ENCODE measurements around the gene DNAJC6.
"Not testable (repeated sequence)": the region's sequence is repeated elsewhere in the genome, so short reads cannot be mapped to it uniquely, and the experiment has no call there.

The DNAJC6 gene

GRCh38 chr1:65359888-65360287 is 50.5 kb downstream of the DNAJC6 start:
- Mint-ChIP-seq H3K27ac (no peak overlapping the region), H3K36me3 (ENCODE audit: low read depth) (no peaks in the 10 kb centered on the region), H3K27me3 (peaks cover 2% of the 10 kb centered on the region), H3K9me3 (no peaks in the 10 kb centered on the region), H3K4me1 (ENCODE audit: low read depth) (no peaks in the 10 kb centered on the region), H3K4me3 (no peak overlapping the region)
- DNase-seq: no peak

DNA sequence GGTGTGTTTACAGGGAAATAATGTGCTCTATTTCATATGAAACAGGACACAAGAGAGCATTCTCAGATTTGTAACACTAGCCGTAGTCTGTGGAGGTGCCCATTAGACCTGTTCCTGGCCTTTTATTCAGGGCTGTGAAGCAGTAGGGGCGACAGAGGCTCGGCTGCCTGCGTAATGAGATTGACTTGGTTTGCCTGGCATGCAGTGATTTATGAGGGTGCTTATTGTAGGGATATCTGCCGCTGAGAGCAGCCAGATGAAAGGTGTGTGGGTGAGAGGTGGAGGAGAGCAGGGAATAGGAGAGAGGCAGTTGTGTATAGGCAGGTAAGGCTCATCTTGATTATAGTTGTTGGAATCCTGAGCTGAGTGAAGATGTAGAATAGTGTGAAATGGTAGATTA is 51.3 kb downstream of the DNAJC6 start:
- H3K27ac Mint-ChIP-seq: no peak overlapping the region

DNA sequence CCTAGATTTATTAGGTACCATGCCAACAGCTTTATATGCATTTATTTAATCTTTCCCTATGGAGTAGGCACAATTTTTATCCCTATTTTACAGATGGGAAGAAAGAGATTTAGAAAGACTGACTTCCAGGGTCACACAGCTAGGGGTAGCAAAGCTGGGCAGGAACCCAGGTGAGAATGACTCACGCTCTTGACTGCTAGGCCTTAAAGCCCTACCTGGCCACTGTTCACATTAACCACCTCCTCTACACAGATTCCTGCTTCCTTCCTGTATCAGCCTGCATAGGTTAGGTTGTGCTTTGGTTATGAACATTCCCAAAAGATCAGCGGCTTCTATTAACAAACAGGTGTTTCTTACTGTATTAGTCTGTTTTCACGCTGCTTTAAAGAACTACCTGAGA is 53.2 kb downstream of the DNAJC6 start:
- H3K4me3 Mint-ChIP-seq: no peak overlapping the region

More for the DNA sequence above, 51.3 kb downstream of the DNAJC6 start:
- Mint-ChIP-seq H3K4me3 (no peak overlapping the region), H3K9me3 (no peaks in the 10 kb centered on the region), H3K4me1 (ENCODE audit: low read depth) (no peaks in the 10 kb centered on the region), H3K36me3 (ENCODE audit: low read depth) (no peaks in the 10 kb centered on the region), H3K27me3 (no peaks in the 10 kb centered on the region)
- DNase-seq: no peak

GRCh38 chr1:65363484-65363883 is 54.1 kb downstream of the DNAJC6 start:
- Mint-ChIP-seq H3K27me3 (no peaks in the 10 kb centered on the region), H3K4me1 (ENCODE audit: low read depth) (no peaks in the 10 kb centered on the region), H3K36me3 (ENCODE audit: low read depth) (no peaks in the 10 kb centered on the region), H3K27ac (no peak overlapping the region), H3K9me3 (no peaks in the 10 kb centered on the region), H3K4me3 (no peak overlapping the region)
- DNase-seq: no peak

More for the DNA sequence above, 53.2 kb downstream of the DNAJC6 start:
- H3K9me3 Mint-ChIP-seq: no peaks in the 10 kb centered on the region
- H3K27ac Mint-ChIP-seq: no peak overlapping the region
- no peak for DNase-seq
- no peaks in the 10 kb centered on the region for H3K27me3 Mint-ChIP-seq
- H3K4me1 Mint-ChIP-seq (ENCODE audit: low read depth): no peaks in the 10 kb centered on the region
- no peaks in the 10 kb centered on the region for H3K36me3 Mint-ChIP-seq (ENCODE audit: low read depth)

DNA sequence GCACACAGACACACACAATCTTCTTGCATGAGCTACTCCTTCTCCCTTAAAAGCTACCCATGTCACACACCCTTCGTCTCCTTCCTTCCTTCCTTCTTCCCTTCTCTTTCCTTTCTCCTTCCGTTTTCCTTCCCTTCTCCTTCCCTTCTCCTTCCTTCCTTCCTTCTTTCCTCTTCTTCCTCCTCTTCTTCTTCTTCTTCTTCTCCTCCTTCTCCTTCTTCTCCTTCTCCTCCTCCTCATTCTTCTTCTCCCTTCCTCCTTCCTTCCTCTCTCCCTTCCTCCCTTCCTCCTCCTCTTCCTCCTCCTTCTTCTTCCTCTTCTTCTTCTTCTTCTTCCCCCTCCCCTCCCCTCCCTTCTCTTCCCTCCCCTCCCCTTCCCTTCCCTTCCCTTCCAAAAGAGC is 59.1 kb downstream of the DNAJC6 start:
- H3K36me3 Mint-ChIP-seq (ENCODE audit: low read depth): no peaks in the 10 kb centered on the region
- H3K4me1 Mint-ChIP-seq (ENCODE audit: low read depth): no peaks in the 10 kb centered on the region
- H3K27ac Mint-ChIP-seq: no peak overlapping the region
- H3K27me3 Mint-ChIP-seq: no peaks in the 10 kb centered on the region
- H3K9me3 Mint-ChIP-seq: no peaks in the 10 kb centered on the region
- no peak overlapping the region for H3K4me3 Mint-ChIP-seq
- no peak for DNase-seq

DNA sequence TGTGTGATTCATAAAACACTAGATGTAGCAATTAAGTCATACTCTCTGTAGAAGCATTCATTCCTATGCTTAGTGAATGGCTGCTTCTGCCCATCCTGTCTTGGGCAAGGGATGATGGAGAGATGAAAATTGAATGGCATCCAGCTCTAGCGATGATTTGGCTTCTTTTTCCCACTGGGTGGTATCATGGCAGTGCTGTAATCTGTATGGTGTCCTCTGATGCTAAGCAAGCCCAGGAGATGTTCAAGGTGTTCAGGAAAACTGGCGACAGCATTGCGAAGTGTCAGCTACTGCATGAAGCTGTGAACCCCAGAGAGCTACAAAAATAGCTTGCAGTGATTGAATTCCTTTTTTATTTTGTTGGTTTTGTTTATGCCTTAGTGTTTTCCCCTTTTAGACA is 62.2 kb downstream of the DNAJC6 start:
- H3K4me3 Mint-ChIP-seq: no peak overlapping the region
- H3K36me3 Mint-ChIP-seq (ENCODE audit: low read depth): no peaks in the 10 kb centered on the region

GRCh38 chr1:65372557-65372956 is 63.2 kb downstream of the DNAJC6 start:
- Mint-ChIP-seq H3K4me1 (ENCODE audit: low read depth) (no peaks in the 10 kb centered on the region), H3K36me3 (ENCODE audit: low read depth) (no peaks in the 10 kb centered on the region), H3K27ac (no peak overlapping the region), H3K9me3 (no peaks in the 10 kb centered on the region), H3K4me3 (no peak overlapping the region), H3K27me3 (no peaks in the 10 kb centered on the region)
- no peak for DNase-seq

More for the DNA sequence above, 62.2 kb downstream of the DNAJC6 start:
- Mint-ChIP-seq H3K9me3 (no peaks in the 10 kb centered on the region), H3K27me3 (no peaks in the 10 kb centered on the region), H3K27ac (no peak overlapping the region), H3K4me1 (ENCODE audit: low read depth) (no peaks in the 10 kb centered on the region)
- no peak for DNase-seq

DNA sequence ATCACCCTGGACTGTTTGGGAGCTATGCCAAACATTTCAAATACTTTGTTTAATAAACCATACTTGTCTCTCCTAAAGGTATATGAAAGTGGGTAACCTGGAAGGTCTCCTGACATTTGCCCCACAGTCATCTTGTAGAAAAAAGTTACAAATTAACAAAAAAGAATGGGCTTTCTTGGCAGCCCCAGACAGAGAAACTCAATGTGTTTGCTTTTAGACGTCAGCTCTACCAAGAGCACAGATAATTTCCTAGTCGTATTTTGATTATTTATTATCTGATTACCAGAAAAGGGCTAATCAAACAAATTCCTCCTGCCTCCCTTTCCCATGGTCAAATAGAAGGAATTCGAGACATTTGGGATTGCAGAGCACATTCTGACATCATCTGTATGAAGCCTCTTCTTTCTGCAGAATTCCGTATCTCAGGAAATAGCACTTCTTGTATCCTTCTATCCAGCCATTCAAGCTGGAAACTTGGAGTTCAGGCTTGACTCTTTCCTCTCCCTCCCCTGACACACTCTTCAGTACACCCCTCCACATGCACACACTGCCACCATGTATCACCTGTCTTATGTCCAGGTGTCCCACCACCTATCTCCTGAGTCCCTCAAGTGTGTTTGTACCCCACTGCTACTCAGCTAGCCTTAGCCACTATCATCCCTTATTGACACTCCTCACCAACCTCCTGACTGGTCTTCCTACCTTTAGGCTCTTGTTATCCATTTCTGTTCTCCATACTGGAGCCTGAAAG is 68.3 kb downstream of the DNAJC6 start:
- no peaks in the 10 kb centered on the region for H3K9me3 Mint-ChIP-seq
- peaks cover 7% of the 10 kb centered on the region for H3K27me3 Mint-ChIP-seq
- peaks cover 2% of the 10 kb centered on the region for H3K36me3 Mint-ChIP-seq (ENCODE audit: low read depth)
- H3K4me3 Mint-ChIP-seq: no peak overlapping the region
- no peaks in the 10 kb centered on the region for H3K4me1 Mint-ChIP-seq (ENCODE audit: low read depth)
- H3K27ac Mint-ChIP-seq: no peak overlapping the region
- no peak for DNase-seq

GRCh38 chr1:65378247-65378946 is 69.1 kb downstream of the DNAJC6 start:
- no peak overlapping the region for H3K4me3 Mint-ChIP-seq
- H3K27ac Mint-ChIP-seq: no peak overlapping the region
- H3K9me3 Mint-ChIP-seq: no peaks in the 10 kb centered on the region
- peaks cover 7% of the 10 kb centered on the region for H3K27me3 Mint-ChIP-seq
- H3K4me1 Mint-ChIP-seq (ENCODE audit: low read depth): no peaks in the 10 kb centered on the region
- no peak for DNase-seq
- peaks cover 2% of the 10 kb centered on the region for H3K36me3 Mint-ChIP-seq (ENCODE audit: low read depth)

DNA sequence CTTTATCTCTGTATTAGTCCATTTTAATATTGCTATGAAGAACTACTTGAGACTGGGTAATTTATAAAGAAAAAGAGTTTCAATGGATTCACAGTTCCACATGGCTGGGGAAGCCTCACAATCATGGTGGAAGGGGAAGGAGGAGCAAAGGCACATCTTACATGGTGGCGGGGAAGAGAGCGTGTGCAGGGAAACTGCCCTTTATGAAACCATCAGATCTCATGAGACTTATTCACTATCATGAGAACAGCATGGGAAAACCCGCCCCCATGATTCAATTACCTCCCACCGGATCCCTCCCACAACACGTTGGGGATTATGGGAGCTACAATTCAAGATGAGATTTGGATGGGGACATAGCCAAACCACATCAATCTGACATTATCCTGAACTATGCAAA is 75.1 kb downstream of the DNAJC6 start:
- not testable (repeated sequence) for DNase-seq; H3K9me3 Mint-ChIP-seq; H3K27ac Mint-ChIP-seq; H3K27me3 Mint-ChIP-seq; H3K36me3 Mint-ChIP-seq (ENCODE audit: low read depth); H3K4me3 Mint-ChIP-seq; H3K4me1 Mint-ChIP-seq (ENCODE audit: low read depth)

DNA sequence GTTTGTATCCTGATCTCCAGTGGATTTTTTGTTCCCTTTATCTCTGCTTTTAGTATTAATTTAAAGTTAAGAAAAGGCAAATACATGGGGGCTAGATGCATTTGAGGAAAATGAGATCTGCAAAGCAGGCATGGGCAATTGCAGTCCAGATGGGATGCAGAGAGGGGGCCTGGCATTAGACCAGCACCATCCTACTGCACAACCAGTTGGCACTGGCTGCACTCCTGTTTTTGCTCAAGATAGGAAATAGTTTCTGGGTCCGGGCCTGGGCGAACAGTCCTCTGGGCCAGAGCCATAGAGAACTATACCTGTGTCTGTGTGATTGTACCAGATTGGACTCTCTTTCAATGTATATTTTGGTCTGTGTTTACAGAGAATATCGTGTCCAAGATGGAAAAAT is 77.1 kb downstream of the DNAJC6 start:
- peaks cover 5% of the 10 kb centered on the region for H3K36me3 Mint-ChIP-seq (ENCODE audit: low read depth)
- peaks cover 8% of the 10 kb centered on the region for H3K4me1 Mint-ChIP-seq (ENCODE audit: low read depth)
- H3K9me3 Mint-ChIP-seq: no peaks in the 10 kb centered on the region
- no peak overlapping the region for H3K27ac Mint-ChIP-seq
- H3K4me3 Mint-ChIP-seq: no peak overlapping the region
- DNase-seq: no peak
- H3K27me3 Mint-ChIP-seq: no peaks in the 10 kb centered on the region

GRCh38 chr1:65387821-65388220 is 78.5 kb downstream of the DNAJC6 start:
- no peak for DNase-seq
- peaks cover 15% of the 10 kb centered on the region for H3K4me1 Mint-ChIP-seq (ENCODE audit: low read depth)
- no peaks in the 10 kb centered on the region for H3K9me3 Mint-ChIP-seq
- no peak overlapping the region for H3K4me3 Mint-ChIP-seq
- no peaks in the 10 kb centered on the region for H3K27me3 Mint-ChIP-seq
- no peak overlapping the region for H3K27ac Mint-ChIP-seq
- H3K36me3 Mint-ChIP-seq (ENCODE audit: low read depth): peaks cover 7% of the 10 kb centered on the region

DNA sequence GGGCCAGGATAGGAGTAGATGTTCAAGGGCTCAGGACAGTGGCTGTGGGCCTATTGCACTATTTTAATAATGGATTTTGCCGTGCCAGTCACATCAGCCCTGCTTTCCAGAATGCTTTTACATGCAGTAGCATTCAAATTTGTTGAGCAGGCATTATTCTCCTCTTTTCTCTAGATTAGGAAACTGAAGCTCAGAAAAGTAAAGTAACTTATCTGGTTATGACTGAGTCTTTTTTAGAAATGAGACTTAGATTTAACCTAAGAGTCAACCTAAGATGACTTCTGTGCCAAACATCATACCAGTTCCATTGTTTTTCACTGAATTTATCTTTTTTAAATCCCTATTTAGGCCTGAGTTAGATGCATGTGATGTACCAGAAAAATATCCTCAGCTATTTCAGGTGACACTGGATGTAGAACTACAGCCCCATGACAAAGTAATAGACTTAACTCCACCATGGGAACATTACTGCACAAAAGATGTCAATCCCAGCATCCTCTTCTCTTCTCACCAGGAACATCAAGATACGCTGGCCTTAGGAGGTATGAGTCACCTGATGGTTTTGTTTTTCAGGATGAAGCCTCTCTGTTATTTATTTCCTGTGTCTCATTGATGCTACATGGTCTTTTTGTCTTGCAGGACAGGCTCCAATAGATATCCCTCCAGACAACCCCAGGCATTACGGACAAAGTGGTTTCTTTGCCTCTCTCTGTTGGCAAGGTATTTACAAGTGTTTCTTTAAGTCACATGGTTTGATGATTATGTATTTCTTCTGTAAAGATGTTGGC is 79.8 kb downstream of the DNAJC6 start:
- peaks cover 25% of the 10 kb centered on the region for H3K4me1 Mint-ChIP-seq (ENCODE audit: low read depth)
- peak overlapping the region; percentile 65 for H3K27ac Mint-ChIP-seq
- no peaks in the 10 kb centered on the region for H3K27me3 Mint-ChIP-seq
- no peaks in the 10 kb centered on the region for H3K9me3 Mint-ChIP-seq
- H3K4me3 Mint-ChIP-seq: no peak overlapping the region
- H3K36me3 Mint-ChIP-seq (ENCODE audit: low read depth): peaks cover 8% of the 10 kb centered on the region
- no peak for DNase-seq

GRCh38 chr1:65392497-65392896 is 83.2 kb downstream of the DNAJC6 start:
- Mint-ChIP-seq H3K4me3 (no peak overlapping the region), H3K36me3 (ENCODE audit: low read depth) (peaks cover 8% of the 10 kb centered on the region), H3K4me1 (ENCODE audit: low read depth) (peaks cover 54% of the 10 kb centered on the region), H3K27me3 (no peaks in the 10 kb centered on the region), H3K9me3 (no peaks in the 10 kb centered on the region), H3K27ac (peak overlapping the region; percentile 6)
- DNase-seq: no peak

DNA sequence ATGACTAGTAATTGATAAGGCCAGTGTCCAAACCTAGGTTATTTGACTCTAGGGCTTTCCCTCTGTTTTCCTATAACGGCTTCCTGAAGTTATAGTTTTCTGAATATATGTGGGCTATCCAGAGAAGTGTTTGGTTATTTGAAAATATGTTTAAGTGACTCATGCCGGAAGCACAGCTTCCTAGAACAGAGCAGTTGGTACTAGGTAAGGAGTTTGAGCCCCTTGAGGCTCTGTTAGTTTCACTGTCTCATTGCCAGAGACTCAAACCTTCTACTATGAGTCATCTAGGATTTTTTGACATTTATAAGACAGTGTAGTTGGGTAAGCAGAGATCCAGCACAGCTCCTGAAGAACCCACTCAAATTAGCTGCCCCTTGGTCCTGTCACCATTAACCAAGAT is 84.0 kb downstream of the DNAJC6 start:
- no peak for DNase-seq
- Mint-ChIP-seq H3K27me3 (no peaks in the 10 kb centered on the region), H3K4me3 (no peak overlapping the region), H3K36me3 (ENCODE audit: low read depth) (peaks cover 8% of the 10 kb centered on the region), H3K9me3 (no peaks in the 10 kb centered on the region), H3K4me1 (ENCODE audit: low read depth) (peaks cover 62% of the 10 kb centered on the region), H3K27ac (peak overlapping the region; percentile 82)

Measured in activated T-cell treated with anti-CD3 and anti-CD28 coated beads, Interleukin-2, amount 50 U/mL, for 24 hours (primary cell).